Smooth muscle cell (in vitro differentiated cells): Measurements from ENCODE around the gene VPS26C. TPM values are rescaled to one million over a fixed set of nuclear protein-coding genes. Genes with fewer than 3 reads are reported as not detected.

Source experiments
- DNase-seq: peaks from one replicate; lab custom pipeline; 2025; ENCODE audit not compliant: unreplicated experiment; lab: John Stamatoyannopoulos, UW
- H2AFZ ChIP-seq: fragments of 200-600 bp; sonication (generic); 2 replicates; pipeline ENCODE4 v1.6.0; 2016; ENCODE audit warnings: antibody characterized with exemption, low read depth, mild to moderate bottlenecking
- H3F3A ChIP-seq: fragments of 200-600 bp; sonication (generic); 2 replicates; pipeline ENCODE4 v1.6.0; 2017; ENCODE audit warnings: antibody characterized with exemption, low read depth
- H3K27ac ChIP-seq: fragments of 200-600 bp; sonication (generic); 2 replicates; pipeline ENCODE4 v1.5.1; 2016; ENCODE audit warnings: low read depth, mild to moderate bottlenecking
- H3K27me3 ChIP-seq: fragments of 200-600 bp; sonication (generic); 2 replicates; pipeline ENCODE4 v1.6.1; 2016; ENCODE audit warnings: low read depth, mild to moderate bottlenecking
- H3K36me3 ChIP-seq: fragments of 200-600 bp; sonication (generic); 2 replicates; pipeline ENCODE4 v1.5.1; 2016; ENCODE audit warnings: low read depth
- H3K4me1 ChIP-seq: fragments of 200-600 bp; sonication (generic); 2 replicates; pipeline ENCODE4 v1.5.1; 2016; ENCODE audit warnings: low read depth
- H3K4me2 ChIP-seq: fragments of 200-600 bp; sonication (generic); 2 replicates; pipeline ENCODE4 v1.6.0; 2016; ENCODE audit warnings: mild to moderate bottlenecking
- H3K4me3 ChIP-seq: fragments of 200-600 bp; sonication (generic); 2 replicates; pipeline ENCODE4 v1.5.1; 2016; ENCODE audit warnings: mild to moderate bottlenecking
- H3K79me2 ChIP-seq: fragments of 200-600 bp; sonication (generic); 2 replicates; pipeline ENCODE4 v1.6.0; 2016; ENCODE audit warnings: low read depth, mild to moderate bottlenecking
- H3K9ac ChIP-seq: fragments of 200-600 bp; sonication (generic); 2 replicates; pipeline ENCODE4 v1.6.0; 2016; ENCODE audit warnings: low read depth
- H3K9me3 ChIP-seq: fragments of 200-600 bp; sonication (generic); replicated peaks from 2 replicates; pipeline ENCODE4 v1.5.1; 2016; ENCODE audit warnings: low read depth
- H4K20me1 ChIP-seq: fragments of 200-600 bp; sonication (generic); 2 replicates; pipeline ENCODE4 v1.6.0; 2016; ENCODE audit warnings: low read depth
- CTCF ChIP-seq: fragments of 200-600 bp; sonication (generic); IDR thresholded peaks from 2 replicates; pipeline ENCODE4 v1.5.1; 2017; ENCODE audit warnings: borderline replicate concordance, mild to moderate bottlenecking, antibody characterized with exemption; ENCODE audit not compliant: insufficient read depth, poor library complexity, severe bottlenecking
- WGBS: methylation state at CpG from one replicate; pipeline ENCODE4 v1.1.7; 2016; ENCODE audit warnings: low lambda C conversion rate; 5-methylcytosine and 5-hydroxymethylcytosine counted together
- polyA plus RNA-seq: library from polyadenylated mRNA; unstranded; fragments of >200 nt; fragmentation: Nextera tagmentation; extraction: Ambion mirVana; gene quantifications from 2 replicates; pipeline ENCODE4 v1.2.1, GENCODE V29; 2016
- total RNA-seq: library from RNA; depleted of rRNA; stranded (reverse); fragments of >200 nt; gene quantifications from 2 replicates; pipeline ENCODE4 v1.2.3, GENCODE V29; 2014

Gene VPS26C
- total and polyA plus RNA-seq, 2 experiments from 2014 or later: 31.7 to 50.3 TPM

DNA sequence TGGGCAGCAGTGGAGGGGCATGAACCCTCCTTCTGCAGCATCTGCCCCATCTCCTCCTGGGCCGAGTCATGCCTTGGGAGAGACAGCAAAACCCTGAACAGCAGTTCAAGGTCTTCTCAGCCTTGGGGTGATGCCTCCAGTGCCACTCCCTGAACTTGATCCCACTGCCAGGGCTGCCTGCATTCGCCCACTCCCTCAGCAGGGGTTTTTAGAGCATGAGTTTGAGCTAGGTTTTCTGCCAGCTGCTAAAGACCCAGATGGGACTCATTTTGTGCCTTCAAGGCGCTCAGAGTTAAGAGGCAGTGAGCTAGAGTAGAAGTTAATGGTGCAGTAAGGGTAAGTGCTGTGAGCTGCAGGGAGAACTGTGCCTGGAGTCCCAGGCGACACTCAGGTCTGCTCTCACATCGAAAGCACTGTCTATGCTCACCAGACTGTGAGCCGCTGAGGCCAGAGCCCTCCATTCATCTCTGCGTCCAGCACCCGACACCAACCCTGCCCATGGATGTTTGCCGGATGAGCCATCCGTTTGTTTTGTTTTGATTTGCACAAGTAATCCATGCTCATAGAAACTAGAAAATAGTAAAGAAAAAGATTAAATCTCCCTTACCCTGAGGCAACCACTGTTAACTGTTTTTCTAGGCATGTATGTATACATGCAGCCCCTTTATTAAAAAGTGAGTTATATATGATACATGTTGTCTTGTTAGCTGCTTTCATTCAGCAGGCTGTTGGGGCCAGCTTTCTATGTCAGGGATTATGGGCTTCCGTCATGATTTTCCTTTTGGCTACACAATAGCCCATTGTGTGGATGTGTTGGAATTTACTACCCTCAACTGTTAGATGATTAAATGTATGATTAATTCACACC is 67.8 kb downstream of the VPS26C start:
- no peak overlapping the region for H3K9ac ChIP-seq
- H3K4me2 ChIP-seq: peak overlapping the region; percentile 17
- no peaks in the 10 kb centered on the region for H3K4me1 ChIP-seq
- no peak overlapping the region for H2AFZ ChIP-seq
- no peak for DNase-seq
- no peaks in the 10 kb centered on the region for H3K27me3 ChIP-seq
- peaks cover 6% of the 10 kb centered on the region for H3F3A ChIP-seq
- TF ChIP-seq CTCF: no peak
- H3K27ac ChIP-seq: peak overlapping the region; percentile 63
- WGBS: 72% methylated on average over 11 of the region's 11 CpGs
- no peak overlapping the region for H3K4me3 ChIP-seq
- peaks cover 57% of the 10 kb centered on the region for H4K20me1 ChIP-seq
- H3K79me2 ChIP-seq: no peaks in the 10 kb centered on the region
- H3K9me3 ChIP-seq: no peaks in the 10 kb centered on the region
- peaks cover 40% of the 10 kb centered on the region for H3K36me3 ChIP-seq

- no peak overlapping the region for H3K4me3 ChIP-seq
Measured at GRCh38 chr21:37197746-37198145, 69.4 kb downstream of the VPS26C start.

GRCh38 chr21:37196847-37197246 is 70.3 kb downstream of the VPS26C start:
- H4K20me1 ChIP-seq: peaks cover 64% of the 10 kb centered on the region
- no peak overlapping the region for H2AFZ ChIP-seq
- H3K36me3 ChIP-seq: peaks cover 35% of the 10 kb centered on the region
- H3K4me3 ChIP-seq: no peak overlapping the region
- no peak for TF ChIP-seq CTCF
- H3K9me3 ChIP-seq: no peaks in the 10 kb centered on the region
- no peaks in the 10 kb centered on the region for H3K4me1 ChIP-seq
- no peaks in the 10 kb centered on the region for H3F3A ChIP-seq
- DNase-seq: no peak
- H3K9ac ChIP-seq: no peak overlapping the region
- no peak overlapping the region for H3K4me2 ChIP-seq
- no peaks in the 10 kb centered on the region for H3K27me3 ChIP-seq
- WGBS: 90% methylated on average over 8 of the region's 8 CpGs
- H3K27ac ChIP-seq: no peak overlapping the region
- H3K79me2 ChIP-seq: peaks cover 4% of the 10 kb centered on the region

More at GRCh38 chr21:37197746-37198145, 69.4 kb downstream of the VPS26C start:
- Histone ChIP-seq H3K4me2 (no peak overlapping the region), H3K9ac (no peak overlapping the region), H4K20me1 (peaks cover 59% of the 10 kb centered on the region), H3K36me3 (peaks cover 37% of the 10 kb centered on the region), H3K9me3 (no peaks in the 10 kb centered on the region), H3F3A (peaks cover 2% of the 10 kb centered on the region), H3K27me3 (no peaks in the 10 kb centered on the region), H2AFZ (no peak overlapping the region), H3K27ac (no peak overlapping the region), H3K4me1 (no peaks in the 10 kb centered on the region), H3K79me2 (peaks cover under 1% of the 10 kb centered on the region)
- no peak for TF ChIP-seq CTCF
- 93% methylated on average over 4 of the region's 4 CpGs for WGBS
- no peak for DNase-seq
